Parietal lobe (tissue), 1 donor: ENCODE data around the gene ZNF474. TPM values are rescaled to one million over a fixed set of nuclear protein-coding genes. Genes with fewer than 3 reads are reported as not detected.

ENCODE experiments used
- total RNA-seq: library from RNA; depleted of rRNA; stranded (reverse); fragments of >200 nt; gene quantifications from one replicate; pipeline ENCODE4 v1.2.3, GENCODE V29; 2014

The ZNF474 gene
- total RNA-seq, result 0.94 TPM

DNA sequence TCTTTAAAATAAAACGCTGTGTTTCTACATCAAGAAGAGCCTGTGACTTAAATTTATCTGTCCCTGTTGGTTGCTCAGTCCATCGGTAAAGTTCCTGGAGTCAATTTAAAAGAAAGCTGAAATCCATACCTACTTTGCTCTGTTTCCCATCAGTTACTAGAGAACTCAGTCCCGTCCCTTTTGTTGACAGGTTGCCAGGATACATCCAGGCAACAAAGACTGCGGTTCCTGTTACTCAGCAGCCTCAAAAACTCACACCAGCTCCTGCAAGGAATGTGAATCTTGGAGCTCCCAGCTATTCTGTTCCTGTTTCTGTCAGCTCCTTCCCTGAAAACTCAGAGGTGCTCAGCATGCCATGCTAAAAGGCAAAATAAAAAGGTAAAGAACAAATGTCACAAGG, at the start of gene ZNF474:
Gene ZNF474, plus strand, starts transcription at position 241 of the 400 bp plus-strand sequence. CDS start 22,445 bp downstream, outside the sequence.

Other genes with a start within 250 kb of the ZNF474 start
- 31.9 TPM for gene SRFBP1, start 167.6 kb upstream of the ZNF474 start, total RNA-seq
- gene LOX, start 51.3 kb upstream of the ZNF474 start, total RNA-seq, result 7.2 TPM
- 73.6 TPM for gene SNCAIP, start 182.7 kb downstream of the ZNF474 start, total RNA-seq